SK-N-SH treated with all-trans-retinoic acid at 6 μM for 48 hours (cell line): ENCODE measurements around the gene IRS2.

Source experiments
- ARNTL ChIP-seq: fragments of 450-650 bp; formaldehyde crosslinking; IDR thresholded peaks from 2 replicates; pipeline ENCODE4 v1.5.0; 2020; ENCODE audit warnings: low read depth, mild to moderate bottlenecking, moderate library complexity, borderline replicate concordance
- CSDC2 ChIP-seq: fragments of 250-450 bp; sonication (Bioruptor Pico); IDR thresholded peaks from 2 replicates; pipeline ENCODE4 v1.5.0; 2020; ENCODE audit warnings: mild to moderate bottlenecking, moderate library complexity
- GLIS3 ChIP-seq: fragments of 250-450 bp; sonication (Bioruptor Pico); IDR thresholded peaks from 2 replicates; pipeline ENCODE4 v1.5.0; 2020; ENCODE audit warnings: mild to moderate bottlenecking, moderate library complexity
- ISL1 ChIP-seq: fragments of 250-450 bp; sonication (Bioruptor Pico); IDR thresholded peaks from 2 replicates; pipeline ENCODE4 v2.1.2; 2022; ENCODE audit warnings: mild to moderate bottlenecking, moderate library complexity
- PPARA ChIP-seq: fragments of 250-450 bp; sonication (Bioruptor Pico); IDR thresholded peaks from 2 replicates; pipeline ENCODE4 v1.5.0; 2020; ENCODE audit warnings: mild to moderate bottlenecking, borderline replicate concordance
- RARB ChIP-seq: fragments of 250-450 bp; sonication (Bioruptor Pico); IDR thresholded peaks from 2 replicates; pipeline ENCODE4 v1.8.0; 2021; ENCODE audit warnings: mild to moderate bottlenecking, moderate library complexity
- ZC3H10 ChIP-seq: fragments of 250-450 bp; sonication (Bioruptor Pico); IDR thresholded peaks from 2 replicates; pipeline ENCODE4 v1.5.1; 2021; ENCODE audit warnings: mild to moderate bottlenecking, moderate library complexity
- ZFP3 ChIP-seq: fragments of 250-450 bp; sonication (Bioruptor Pico); IDR thresholded peaks from 2 replicates; pipeline ENCODE4 v1.5.0; 2020; ENCODE audit warnings: mild to moderate bottlenecking, moderate library complexity
- ZNF8 ChIP-seq: fragments of 450-650 bp; formaldehyde crosslinking; IDR thresholded peaks from 2 replicates; pipeline ENCODE4 v1.5.0; 2020; ENCODE audit warnings: mild to moderate bottlenecking, moderate library complexity
- TF ChIP-seq, protein P1 (sequence below): fragments of 250-450 bp; sonication (Bioruptor Pico); IDR thresholded peaks from 2 replicates; pipeline ENCODE4 v1.8.0; 2021; ENCODE audit warnings: low read depth, mild to moderate bottlenecking, moderate library complexity, borderline replicate concordance
- TF ChIP-seq, protein P2 (sequence below): fragments of 250-450 bp; sonication (Bioruptor Pico); IDR thresholded peaks from 2 replicates; pipeline ENCODE4 v1.8.0; 2020; ENCODE audit warnings: mild to moderate bottlenecking, moderate library complexity, borderline replicate concordance
- TF ChIP-seq, protein P3 (sequence below): fragments of 250-450 bp; sonication (Bioruptor Pico); IDR thresholded peaks from 2 replicates; pipeline ENCODE4 v1.5.1; 2020; ENCODE audit warnings: low read depth, mild to moderate bottlenecking, moderate library complexity

DNA sequence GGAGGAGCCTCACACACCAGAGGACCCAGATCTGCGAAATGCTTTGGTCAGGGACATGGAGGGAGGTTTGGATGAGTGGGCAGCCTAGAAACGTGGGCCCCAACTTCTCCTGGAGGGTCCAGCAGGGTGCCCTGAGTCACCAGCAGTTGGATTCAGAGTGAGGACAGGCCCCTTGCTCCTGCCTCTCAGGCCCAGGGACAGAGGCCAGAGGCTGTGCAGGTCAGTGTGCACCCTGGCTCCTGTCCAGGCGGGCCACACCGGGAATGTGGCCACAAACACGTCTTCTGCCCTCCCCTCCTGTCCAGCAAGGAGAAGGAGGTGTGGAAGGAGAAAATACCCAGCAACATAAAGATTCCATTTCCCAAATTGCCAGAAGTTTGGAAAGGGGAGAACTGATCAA is 19.4 kb downstream of the IRS2 start:
- TF ChIP-seq ZFP3 (CRISPR knock-in tag) = no peak
- TF ChIP-seq RARB (CRISPR knock-in tag) = no peak
- TF ChIP-seq, protein P1, sequence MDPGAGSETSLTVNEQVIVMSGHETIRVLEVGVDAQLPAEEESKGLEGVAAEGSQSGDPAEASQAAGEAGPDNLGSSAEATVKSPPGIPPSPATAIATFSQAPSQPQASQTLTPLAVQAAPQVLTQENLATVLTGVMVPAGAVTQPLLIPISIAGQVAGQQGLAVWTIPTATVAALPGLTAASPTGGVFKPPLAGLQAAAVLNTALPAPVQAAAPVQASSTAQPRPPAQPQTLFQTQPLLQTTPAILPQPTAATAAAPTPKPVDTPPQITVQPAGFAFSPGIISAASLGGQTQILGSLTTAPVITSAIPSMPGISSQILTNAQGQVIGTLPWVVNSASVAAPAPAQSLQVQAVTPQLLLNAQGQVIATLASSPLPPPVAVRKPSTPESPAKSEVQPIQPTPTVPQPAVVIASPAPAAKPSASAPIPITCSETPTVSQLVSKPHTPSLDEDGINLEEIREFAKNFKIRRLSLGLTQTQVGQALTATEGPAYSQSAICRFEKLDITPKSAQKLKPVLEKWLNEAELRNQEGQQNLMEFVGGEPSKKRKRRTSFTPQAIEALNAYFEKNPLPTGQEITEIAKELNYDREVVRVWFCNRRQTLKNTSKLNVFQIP (CRISPR knock-in tag) = no peak
- TF ChIP-seq, protein P2, sequence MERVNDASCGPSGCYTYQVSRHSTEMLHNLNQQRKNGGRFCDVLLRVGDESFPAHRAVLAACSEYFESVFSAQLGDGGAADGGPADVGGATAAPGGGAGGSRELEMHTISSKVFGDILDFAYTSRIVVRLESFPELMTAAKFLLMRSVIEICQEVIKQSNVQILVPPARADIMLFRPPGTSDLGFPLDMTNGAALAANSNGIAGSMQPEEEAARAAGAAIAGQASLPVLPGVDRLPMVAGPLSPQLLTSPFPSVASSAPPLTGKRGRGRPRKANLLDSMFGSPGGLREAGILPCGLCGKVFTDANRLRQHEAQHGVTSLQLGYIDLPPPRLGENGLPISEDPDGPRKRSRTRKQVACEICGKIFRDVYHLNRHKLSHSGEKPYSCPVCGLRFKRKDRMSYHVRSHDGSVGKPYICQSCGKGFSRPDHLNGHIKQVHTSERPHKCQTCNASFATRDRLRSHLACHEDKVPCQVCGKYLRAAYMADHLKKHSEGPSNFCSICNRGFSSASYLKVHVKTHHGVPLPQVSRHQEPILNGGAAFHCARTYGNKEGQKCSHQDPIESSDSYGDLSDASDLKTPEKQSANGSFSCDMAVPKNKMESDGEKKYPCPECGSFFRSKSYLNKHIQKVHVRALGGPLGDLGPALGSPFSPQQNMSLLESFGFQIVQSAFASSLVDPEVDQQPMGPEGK (CRISPR knock-in tag) = no peak
- TF ChIP-seq PPARA (CRISPR knock-in tag) = no peak
- TF ChIP-seq GLIS3 (CRISPR knock-in tag) = no peak
- TF ChIP-seq CSDC2 (CRISPR knock-in tag) = no peak
- TF ChIP-seq ZC3H10 (CRISPR knock-in tag) = no peak
- no peak for TF ChIP-seq ARNTL (CRISPR knock-in tag)
- TF ChIP-seq, protein P3, sequence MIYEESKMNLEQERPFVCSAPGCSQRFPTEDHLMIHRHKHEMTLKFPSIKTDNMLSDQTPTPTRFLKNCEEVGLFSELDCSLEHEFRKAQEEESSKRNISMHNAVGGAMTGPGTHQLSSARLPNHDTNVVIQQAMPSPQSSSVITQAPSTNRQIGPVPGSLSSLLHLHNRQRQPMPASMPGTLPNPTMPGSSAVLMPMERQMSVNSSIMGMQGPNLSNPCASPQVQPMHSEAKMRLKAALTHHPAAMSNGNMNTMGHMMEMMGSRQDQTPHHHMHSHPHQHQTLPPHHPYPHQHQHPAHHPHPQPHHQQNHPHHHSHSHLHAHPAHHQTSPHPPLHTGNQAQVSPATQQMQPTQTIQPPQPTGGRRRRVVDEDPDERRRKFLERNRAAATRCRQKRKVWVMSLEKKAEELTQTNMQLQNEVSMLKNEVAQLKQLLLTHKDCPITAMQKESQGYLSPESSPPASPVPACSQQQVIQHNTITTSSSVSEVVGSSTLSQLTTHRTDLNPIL (CRISPR knock-in tag) = no peak
- no peak for TF ChIP-seq ZNF8 (CRISPR knock-in tag)
- TF ChIP-seq ISL1 (CRISPR knock-in tag) = no peak
